Subcutaneous adipose tissue (tissue), 4 donors: Measurements from ENCODE around the gene SEBOX. TPM values are rescaled to one million over a fixed set of nuclear protein-coding genes. Genes with fewer than 3 reads are reported as not detected.

Experiments used
- total RNA-seq, 4 donors: library from RNA; depleted of rRNA; stranded (reverse); fragments of >200 nt; gene quantifications; one replicate each; pipeline ENCODE4 v1.1.0, GENCODE V29; 2016
- TF ChIP-seq, protein P1 (sequence below): fragments of 450-650 bp; IDR thresholded peaks from one replicate; pipeline ENCODE4 v1.5.1; 2016; ENCODE audit warnings: low read depth, mild to moderate bottlenecking, control low read depth, antibody characterized with exemption, moderate library complexity

Gene SEBOX
- total RNA-seq, 4 donors from 2014 or later = not detected

DNA sequence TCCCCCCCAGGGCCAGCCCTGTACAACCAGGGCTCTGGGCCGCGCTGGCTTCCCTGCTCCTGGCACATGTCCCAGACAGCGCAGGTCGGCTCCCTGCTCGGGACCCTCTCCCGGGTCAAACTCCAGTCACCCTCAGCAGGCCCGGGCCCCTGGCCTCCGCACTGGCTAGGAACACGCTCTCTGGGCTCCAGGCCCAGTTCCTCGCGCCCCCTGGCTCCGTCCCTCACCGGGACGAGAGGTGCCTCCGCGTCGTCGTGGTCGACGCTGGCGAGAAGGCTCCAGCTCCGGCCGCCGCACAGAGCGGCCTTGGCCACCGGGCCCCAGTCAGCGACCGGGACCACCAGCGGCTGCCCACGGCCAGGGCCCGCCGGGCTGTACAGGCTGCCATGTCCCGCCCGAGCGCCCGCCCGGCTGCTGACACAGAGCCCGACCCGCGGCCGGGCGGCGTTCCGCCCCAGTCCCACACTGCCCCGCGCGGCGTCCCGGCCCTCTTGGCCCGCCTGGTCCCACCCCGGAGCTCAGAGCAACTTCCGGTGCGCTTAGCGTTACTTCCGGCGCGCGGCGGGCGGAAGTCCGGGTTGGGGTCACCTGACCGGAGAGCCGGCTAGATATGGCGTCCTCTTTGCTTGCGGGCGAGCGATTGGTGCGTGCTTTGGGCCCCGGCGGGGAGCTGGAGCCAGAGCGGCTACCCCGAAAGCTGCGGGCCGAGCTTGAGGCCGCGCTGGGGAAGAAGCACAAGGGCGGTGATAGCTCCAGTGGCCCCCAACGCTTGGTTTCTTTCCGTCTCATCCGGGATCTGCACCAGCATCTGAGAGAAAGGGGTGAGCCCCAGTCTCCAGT is 7.7 kb downstream of the SEBOX start, which contains the start of gene POLDIP2:
POLDIP2 (minus strand) TSS at position 467 of the 840 bp plus-strand sequence; CDS start at position 388, 79 bp downstream.
- TF ChIP-seq, protein P1, sequence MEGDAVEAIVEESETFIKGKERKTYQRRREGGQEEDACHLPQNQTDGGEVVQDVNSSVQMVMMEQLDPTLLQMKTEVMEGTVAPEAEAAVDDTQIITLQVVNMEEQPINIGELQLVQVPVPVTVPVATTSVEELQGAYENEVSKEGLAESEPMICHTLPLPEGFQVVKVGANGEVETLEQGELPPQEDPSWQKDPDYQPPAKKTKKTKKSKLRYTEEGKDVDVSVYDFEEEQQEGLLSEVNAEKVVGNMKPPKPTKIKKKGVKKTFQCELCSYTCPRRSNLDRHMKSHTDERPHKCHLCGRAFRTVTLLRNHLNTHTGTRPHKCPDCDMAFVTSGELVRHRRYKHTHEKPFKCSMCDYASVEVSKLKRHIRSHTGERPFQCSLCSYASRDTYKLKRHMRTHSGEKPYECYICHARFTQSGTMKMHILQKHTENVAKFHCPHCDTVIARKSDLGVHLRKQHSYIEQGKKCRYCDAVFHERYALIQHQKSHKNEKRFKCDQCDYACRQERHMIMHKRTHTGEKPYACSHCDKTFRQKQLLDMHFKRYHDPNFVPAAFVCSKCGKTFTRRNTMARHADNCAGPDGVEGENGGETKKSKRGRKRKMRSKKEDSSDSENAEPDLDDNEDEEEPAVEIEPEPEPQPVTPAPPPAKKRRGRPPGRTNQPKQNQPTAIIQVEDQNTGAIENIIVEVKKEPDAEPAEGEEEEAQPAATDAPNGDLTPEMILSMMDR = no peak

DNA sequence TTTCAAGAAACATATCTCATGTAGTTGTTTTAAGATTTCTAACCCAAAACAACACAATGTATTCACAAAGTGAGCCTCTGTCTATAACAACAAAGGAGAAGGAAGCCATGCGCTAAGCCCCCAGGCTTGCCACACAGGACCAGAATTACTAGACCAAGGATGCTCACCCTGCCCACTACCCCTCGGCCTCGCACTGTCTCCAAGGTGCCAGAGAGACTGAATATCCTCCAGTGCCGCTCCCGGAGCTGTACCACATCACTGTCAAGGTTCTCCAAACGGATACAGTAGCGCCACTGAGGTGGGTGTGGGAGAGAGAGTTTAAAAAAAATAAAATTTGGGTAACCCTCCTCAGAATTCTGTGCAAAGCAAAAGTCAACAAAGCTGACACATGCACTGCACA is 14.7 kb downstream of the SEBOX start:
- TF ChIP-seq, protein P1 = no peak

DNA sequence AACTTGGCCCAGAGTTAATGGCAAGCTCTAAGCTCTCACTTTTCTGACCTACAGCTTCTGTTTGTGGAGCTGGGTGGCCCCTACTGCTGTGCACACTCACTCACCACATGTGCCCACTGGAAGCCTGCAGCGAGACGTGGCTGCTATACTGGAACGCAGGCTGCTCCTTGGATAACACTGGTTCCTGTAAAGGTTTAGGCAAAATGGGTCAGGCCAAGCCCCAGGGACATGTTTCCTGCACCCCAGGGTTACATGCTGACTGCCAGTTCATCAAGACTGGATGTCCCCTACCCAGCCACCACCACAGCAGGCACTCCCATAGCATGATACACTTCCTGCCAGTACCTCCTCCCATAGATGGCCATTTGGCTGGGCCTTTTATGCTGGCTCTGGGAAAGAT is 16.0 kb downstream of the SEBOX start:
- TF ChIP-seq, protein P1 = no peak

DNA sequence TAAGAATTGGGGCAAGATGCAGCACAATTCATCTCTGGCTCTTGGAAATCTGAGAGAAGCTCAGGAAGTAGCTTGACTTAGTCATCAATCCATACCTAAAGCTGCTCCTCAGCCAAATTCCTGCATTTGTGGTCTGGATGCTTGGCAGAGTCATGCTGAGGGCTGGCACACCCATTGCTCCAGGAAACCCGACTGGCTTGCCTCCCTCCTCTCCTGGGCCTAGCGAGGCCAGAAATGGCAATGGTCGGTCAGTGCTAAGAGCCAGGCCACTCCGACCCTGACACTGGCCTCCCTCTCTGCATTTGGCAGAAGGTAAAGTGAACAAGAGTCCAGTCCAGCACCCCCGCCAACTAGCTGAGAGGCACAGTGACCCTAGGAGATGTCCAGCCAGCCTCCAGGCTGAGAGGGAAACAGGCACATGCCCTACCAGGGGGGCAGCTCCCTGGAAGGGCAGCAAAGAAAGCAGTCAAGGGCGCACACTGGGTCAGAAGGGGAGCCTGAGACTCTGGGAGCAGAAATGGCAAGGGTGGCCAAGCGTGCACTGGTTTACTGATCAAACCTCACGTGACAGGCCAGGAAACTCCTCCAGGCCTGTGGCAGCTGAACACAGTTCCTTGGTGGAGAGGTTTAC is 17.6 kb downstream of the SEBOX start:
- TF ChIP-seq, protein P1 = no peak

DNA sequence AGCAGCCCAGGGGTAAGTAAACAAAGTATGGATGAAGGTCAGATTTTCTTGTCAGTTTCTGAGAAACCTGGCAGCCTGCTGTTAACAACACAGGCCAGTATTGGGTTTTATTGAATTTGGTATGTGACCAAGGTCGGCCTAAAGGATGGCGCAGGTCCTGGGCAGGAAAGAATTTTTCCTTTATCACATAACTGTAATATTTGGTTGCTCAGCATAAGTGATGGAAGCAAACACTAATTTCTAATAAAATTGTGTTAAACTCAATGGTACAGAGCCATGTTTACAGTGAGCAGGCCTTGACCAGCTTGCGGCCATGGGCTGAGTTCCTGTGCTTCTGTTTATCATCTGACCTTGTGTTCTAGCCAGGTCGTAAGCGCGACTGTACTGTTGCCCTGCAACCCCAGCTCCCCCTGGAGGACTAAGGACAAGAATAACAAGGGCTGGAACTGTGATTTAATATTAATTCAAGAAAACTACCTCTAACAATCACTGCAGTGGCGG is 18.2 kb downstream of the SEBOX start:
- TF ChIP-seq, protein P1 = no peak

DNA sequence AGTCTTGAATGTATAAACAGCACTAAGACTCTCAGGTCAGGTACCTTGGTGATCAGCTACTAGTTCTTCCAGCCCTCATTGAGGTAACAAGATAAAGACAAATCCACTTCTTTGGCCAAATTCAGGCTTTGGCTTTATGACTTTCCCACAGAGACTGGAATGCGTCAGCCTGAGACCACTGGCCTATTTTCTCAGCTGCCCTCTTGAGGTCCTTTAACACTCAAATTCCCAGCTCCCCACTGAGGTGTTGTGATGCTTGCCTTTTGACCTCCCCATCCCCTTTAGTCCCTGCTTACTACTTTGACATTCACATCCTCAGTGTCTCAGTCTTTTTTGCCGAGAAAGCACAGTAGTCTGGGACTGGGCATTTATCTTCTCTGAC is 18.8 kb downstream of the SEBOX start:
- TF ChIP-seq, protein P1 = no peak

DNA sequence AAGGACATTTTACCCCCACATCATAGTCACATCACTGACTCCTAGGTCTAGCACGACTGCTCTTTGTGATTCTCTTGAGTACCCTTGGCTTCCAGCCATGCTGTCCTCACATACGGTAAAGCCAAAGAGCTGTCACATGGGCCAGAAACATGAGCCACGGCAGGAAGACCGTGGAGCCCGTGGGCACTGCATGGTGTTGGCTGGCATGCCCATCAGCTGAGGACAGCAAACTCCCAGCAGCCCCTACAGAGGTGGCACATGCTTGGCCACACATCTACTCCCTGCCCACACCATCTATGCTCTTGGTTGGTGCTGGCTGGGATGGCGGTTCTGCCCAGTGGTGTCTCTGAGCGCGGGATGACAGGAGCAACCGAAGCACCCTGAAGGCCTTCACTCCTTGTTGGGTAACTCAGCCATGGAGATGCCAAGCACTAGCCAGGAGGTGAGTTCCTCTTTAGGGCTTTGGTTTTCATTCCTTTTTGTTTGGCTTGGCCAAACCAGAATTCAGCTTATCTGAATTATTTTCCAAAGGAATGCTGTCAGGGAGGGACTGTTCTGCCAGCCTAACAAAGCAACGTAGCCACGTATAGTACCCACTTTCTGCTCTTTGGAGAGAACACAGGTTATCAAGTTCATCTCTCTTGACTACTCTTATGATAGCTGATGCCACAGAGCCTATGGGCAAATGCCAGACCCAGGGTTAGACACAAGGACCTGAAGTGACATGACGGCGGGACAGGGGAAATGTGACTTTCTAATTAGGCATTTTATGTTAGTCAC is 19.4 kb downstream of the SEBOX start:
- TF ChIP-seq, protein P1 = no peak
